Measurements from ENCODE around the gene CCDC170.

Gene CCDC170

DNA sequence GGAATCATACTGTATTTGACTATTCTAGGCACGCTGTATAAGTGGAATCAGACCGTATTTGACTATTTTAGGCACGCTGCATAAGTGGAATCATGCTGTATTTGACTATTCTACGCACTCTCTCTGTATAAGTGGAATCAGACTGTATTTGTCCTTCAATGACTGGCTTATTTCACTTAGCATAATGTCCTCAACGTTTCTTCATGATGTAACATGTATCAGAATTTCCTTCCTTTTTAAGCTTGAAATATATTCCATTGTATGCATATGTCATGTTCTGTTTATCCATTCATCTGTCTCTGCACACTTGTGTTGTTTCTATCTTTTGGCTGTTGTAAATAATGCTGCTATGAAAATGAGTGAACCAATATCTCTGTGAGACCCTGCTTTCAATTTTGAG lies 5.7 kb downstream of the CCDC170 start:
- Histone ChIP-seq H2AFZ (ENCODE audit: insufficient read depth, low read length, poor library complexity) (no peak overlapping the region), H3K18ac (ENCODE audit: low read length) (no peak overlapping the region), H3K79me1 (ENCODE audit: low read length) (no peaks in the 10 kb centered on the region), H4K91ac (ENCODE audit: low read depth, low read length) (no peak overlapping the region), H3K4me1 (ENCODE audit: control insufficient read depth in 1 of 2, insufficient read depth in 2 of 2, low read length in 2 of 2) (no peaks in the 10 kb centered on the region), H2BK12ac (ENCODE audit: low read length) (no peak overlapping the region), H3K9me3 (ENCODE audit: insufficient read depth, low read depth, low read length) (no peaks in the 10 kb centered on the region), H4K12ac (ENCODE audit: low read depth, low read length) (no peak overlapping the region), H3K79me2 (ENCODE audit: control insufficient read depth, insufficient read depth, low read length, poor library complexity) (no peaks in the 10 kb centered on the region), H4K8ac (ENCODE audit: low read depth, low read length) (no peak overlapping the region), H3K36me3 (ENCODE audit: control insufficient read depth in 1 of 2, insufficient read depth in 2 of 2, low read length in 2 of 2) (no peaks in the 10 kb centered on the region), H3K4ac (ENCODE audit: low read depth, low read length) (no peak overlapping the region), H2AK5ac (ENCODE audit: low read length) (no peak overlapping the region), H3K4me2 (ENCODE audit: low read length) (no peak overlapping the region), H2BK120ac (ENCODE audit: insufficient read depth, low read length, poor library complexity) (no peak overlapping the region), H3K14ac (ENCODE audit: low read length) (no peak overlapping the region), H2BK5ac (ENCODE audit: low read depth, low read length, poor library complexity) (no peak overlapping the region), H3K9ac (ENCODE audit: low read length) (no peak overlapping the region), H3K27me3 (ENCODE audit: insufficient read depth, low read length) (peaks cover 2% of the 10 kb centered on the region), H3K4me3 (ENCODE audit: low read depth, low read length) (no peak overlapping the region), H3K27ac (ENCODE audit: low read depth, low read length) (no peak overlapping the region), H3K23ac (ENCODE audit: low read length) (no peak overlapping the region)
- no CpG with 5 or more reads among the region's 5 CpGs for WGBS (ENCODE audit: extremely low coverage, insufficient coverage, insufficient read length)
- no peak for DNase-seq

DNA sequence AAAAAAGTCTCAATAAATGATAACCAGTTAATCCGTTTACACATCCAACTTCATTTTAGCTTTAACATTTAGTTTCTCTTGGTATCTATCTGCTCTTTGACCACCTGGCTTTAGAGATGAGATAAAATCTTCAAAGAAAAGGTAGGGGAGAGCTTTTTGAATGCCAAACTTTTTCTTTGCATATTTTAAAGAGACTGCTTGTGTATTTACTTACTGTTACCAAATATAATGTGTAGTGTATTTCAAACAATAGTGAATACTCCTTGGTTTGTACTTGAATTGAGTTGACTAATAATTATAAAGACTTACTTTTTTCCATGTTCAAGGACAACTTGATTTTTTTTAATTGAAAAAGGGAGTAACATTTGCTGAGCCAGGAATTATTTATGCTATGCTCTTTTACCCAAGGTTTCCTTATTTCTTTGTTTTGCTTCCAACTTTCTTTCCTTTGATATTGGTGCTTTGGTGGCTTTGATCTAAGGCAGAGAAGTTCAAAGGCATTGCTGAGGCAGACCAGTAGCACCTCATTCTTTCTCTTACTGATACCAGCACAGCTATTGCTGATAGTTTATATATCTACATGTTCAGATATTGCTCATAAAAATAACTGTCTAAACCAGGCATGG lies 7.8 kb downstream of the CCDC170 start:
- H2BK120ac ChIP-seq (ENCODE audit: insufficient read depth, low read length, poor library complexity): no peak overlapping the region
- H4K12ac ChIP-seq (ENCODE audit: low read depth, low read length): no peak overlapping the region
- no peak overlapping the region for H3K4ac ChIP-seq (ENCODE audit: low read depth, low read length)
- no peak overlapping the region for H2AK5ac ChIP-seq (ENCODE audit: low read length)
- H3K14ac ChIP-seq (ENCODE audit: low read length): no peak overlapping the region
- H3K9ac ChIP-seq (ENCODE audit: low read length): no peak overlapping the region
- no peaks in the 10 kb centered on the region for H3K79me2 ChIP-seq (ENCODE audit: control insufficient read depth, insufficient read depth, low read length, poor library complexity)
- no peaks in the 10 kb centered on the region for H3K4me1 ChIP-seq (ENCODE audit: control insufficient read depth in 1 of 2, insufficient read depth in 2 of 2, low read length in 2 of 2)
- H3K36me3 ChIP-seq (ENCODE audit: control insufficient read depth in 1 of 2, insufficient read depth in 2 of 2, low read length in 2 of 2): no peaks in the 10 kb centered on the region
- no peak overlapping the region for H4K8ac ChIP-seq (ENCODE audit: low read depth, low read length)
- H3K4me2 ChIP-seq (ENCODE audit: low read length): no peak overlapping the region
- no peak overlapping the region for H4K91ac ChIP-seq (ENCODE audit: low read depth, low read length)
- H3K27me3 ChIP-seq (ENCODE audit: insufficient read depth, low read length): no peaks in the 10 kb centered on the region
- H3K4me3 ChIP-seq (ENCODE audit: low read depth, low read length): no peak overlapping the region
- H3K18ac ChIP-seq (ENCODE audit: low read length): no peak overlapping the region
- no peaks in the 10 kb centered on the region for H3K9me3 ChIP-seq (ENCODE audit: insufficient read depth, low read depth, low read length)
- no peak overlapping the region for H3K27ac ChIP-seq (ENCODE audit: low read depth, low read length)
- peak in 1 of 2 donors; percentile 50 for DNase-seq
- H2BK5ac ChIP-seq (ENCODE audit: low read depth, low read length, poor library complexity): no peak overlapping the region
- H2BK12ac ChIP-seq (ENCODE audit: low read length): no peak overlapping the region
- H2AFZ ChIP-seq (ENCODE audit: insufficient read depth, low read length, poor library complexity): no peak overlapping the region
- no peaks in the 10 kb centered on the region for H3K79me1 ChIP-seq (ENCODE audit: low read length)
- H3K23ac ChIP-seq (ENCODE audit: low read length): no peak overlapping the region
- WGBS (ENCODE audit: extremely low coverage, insufficient coverage, insufficient read length): no CpG with 5 or more reads among the region's 1 CpG

DNA sequence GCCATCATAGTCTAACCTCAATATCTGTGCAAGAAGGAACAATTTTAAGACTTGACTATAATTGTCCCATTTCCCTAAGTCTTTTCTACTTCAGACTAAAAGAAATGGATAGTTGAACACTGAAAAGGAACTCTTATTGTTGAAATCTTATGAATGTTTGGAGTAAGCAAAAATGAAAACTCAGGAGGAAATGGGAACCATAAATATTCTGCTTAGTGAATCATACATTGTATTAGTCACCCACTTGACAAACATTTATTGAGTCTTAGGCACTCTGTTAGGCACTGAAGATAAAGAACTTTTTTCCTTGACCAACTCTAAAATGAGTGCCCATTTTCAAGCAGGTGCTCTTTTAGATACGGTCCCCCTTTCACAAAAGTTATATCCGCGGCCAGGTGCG lies 8.7 kb downstream of the CCDC170 start:
- no peak overlapping the region for H2AK5ac ChIP-seq (ENCODE audit: low read length)
- H2AFZ ChIP-seq (ENCODE audit: insufficient read depth, low read length, poor library complexity): no peak overlapping the region
- H4K12ac ChIP-seq (ENCODE audit: low read depth, low read length): no peak overlapping the region
- H3K27me3 ChIP-seq (ENCODE audit: insufficient read depth, low read length): no peaks in the 10 kb centered on the region
- H4K91ac ChIP-seq (ENCODE audit: low read depth, low read length): no peak overlapping the region
- no peak overlapping the region for H3K4me2 ChIP-seq (ENCODE audit: low read length)
- no peaks in the 10 kb centered on the region for H3K36me3 ChIP-seq (ENCODE audit: control insufficient read depth in 1 of 2, insufficient read depth in 2 of 2, low read length in 2 of 2)
- H2BK12ac ChIP-seq (ENCODE audit: low read length): no peak overlapping the region
- no peak overlapping the region for H4K8ac ChIP-seq (ENCODE audit: low read depth, low read length)
- H2BK120ac ChIP-seq (ENCODE audit: insufficient read depth, low read length, poor library complexity): no peak overlapping the region
- WGBS (ENCODE audit: extremely low coverage, insufficient coverage, insufficient read length): no CpG with 5 or more reads among the region's 4 CpGs
- no peaks in the 10 kb centered on the region for H3K9me3 ChIP-seq (ENCODE audit: insufficient read depth, low read depth, low read length)
- DNase-seq: peak in 1 of 2 donors; percentile 33
- no peaks in the 10 kb centered on the region for H3K4me1 ChIP-seq (ENCODE audit: control insufficient read depth in 1 of 2, insufficient read depth in 2 of 2, low read length in 2 of 2)
- no peak overlapping the region for H3K4ac ChIP-seq (ENCODE audit: low read depth, low read length)
- H3K27ac ChIP-seq (ENCODE audit: low read depth, low read length): no peak overlapping the region
- no peak overlapping the region for H3K14ac ChIP-seq (ENCODE audit: low read length)
- no peaks in the 10 kb centered on the region for H3K79me1 ChIP-seq (ENCODE audit: low read length)
- H3K18ac ChIP-seq (ENCODE audit: low read length): no peak overlapping the region
- no peak overlapping the region for H3K4me3 ChIP-seq (ENCODE audit: low read depth, low read length)
- H2BK5ac ChIP-seq (ENCODE audit: low read depth, low read length, poor library complexity): no peak overlapping the region
- no peaks in the 10 kb centered on the region for H3K79me2 ChIP-seq (ENCODE audit: control insufficient read depth, insufficient read depth, low read length, poor library complexity)
- H3K23ac ChIP-seq (ENCODE audit: low read length): no peak overlapping the region
- H3K9ac ChIP-seq (ENCODE audit: low read length): no peak overlapping the region

DNA sequence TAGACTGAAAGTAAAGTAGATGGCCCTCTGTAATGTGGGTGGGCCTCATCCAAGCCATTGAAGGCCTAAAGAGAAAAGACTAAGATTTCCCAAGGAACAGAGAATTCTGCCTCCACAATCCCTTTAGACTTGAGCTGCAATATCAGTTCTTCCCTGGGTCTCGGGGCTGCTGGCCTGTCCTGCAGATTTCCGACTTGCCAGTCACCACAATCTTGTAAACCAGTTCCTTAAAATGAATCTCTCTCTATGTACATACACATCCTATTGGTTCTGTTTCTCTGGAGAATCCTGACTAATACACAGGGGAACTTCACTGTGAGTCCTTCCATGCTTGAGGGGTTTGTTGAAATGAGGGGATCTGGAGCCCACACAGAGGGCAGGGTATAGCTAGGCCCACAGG lies 12.9 kb downstream of the CCDC170 start:
- Histone ChIP-seq H3K18ac (ENCODE audit: low read length) (no peak overlapping the region), H2BK120ac (ENCODE audit: insufficient read depth, low read length, poor library complexity) (no peak overlapping the region), H2AK5ac (ENCODE audit: low read length) (no peak overlapping the region), H2AFZ (ENCODE audit: insufficient read depth, low read length, poor library complexity) (no peak overlapping the region), H3K14ac (ENCODE audit: low read length) (no peak overlapping the region), H3K79me2 (ENCODE audit: control insufficient read depth, insufficient read depth, low read length, poor library complexity) (no peaks in the 10 kb centered on the region), H2BK5ac (ENCODE audit: low read depth, low read length, poor library complexity) (no peak overlapping the region), H3K27ac (ENCODE audit: low read depth, low read length) (no peak overlapping the region), H3K79me1 (ENCODE audit: low read length) (no peaks in the 10 kb centered on the region), H4K8ac (ENCODE audit: low read depth, low read length) (no peak overlapping the region), H3K4ac (ENCODE audit: low read depth, low read length) (no peak overlapping the region), H4K12ac (ENCODE audit: low read depth, low read length) (no peak overlapping the region), H3K4me2 (ENCODE audit: low read length) (no peak overlapping the region), H3K4me3 (ENCODE audit: low read depth, low read length) (no peak overlapping the region), H3K4me1 (ENCODE audit: control insufficient read depth in 1 of 2, insufficient read depth in 2 of 2, low read length in 2 of 2) (no peaks in the 10 kb centered on the region), H3K36me3 (ENCODE audit: control insufficient read depth in 1 of 2, insufficient read depth in 2 of 2, low read length in 2 of 2) (no peaks in the 10 kb centered on the region), H4K91ac (ENCODE audit: low read depth, low read length) (no peak overlapping the region), H3K23ac (ENCODE audit: low read length) (no peak overlapping the region), H3K9me3 (ENCODE audit: insufficient read depth, low read depth, low read length) (no peaks in the 10 kb centered on the region), H3K27me3 (ENCODE audit: insufficient read depth, low read length) (no peaks in the 10 kb centered on the region), H2BK12ac (ENCODE audit: low read length) (no peak overlapping the region), H3K9ac (ENCODE audit: low read length) (no peak overlapping the region)
- no peak for DNase-seq
- WGBS (ENCODE audit: extremely low coverage, insufficient coverage, insufficient read length): no CpG with 5 or more reads among the region's 2 CpGs
